Posterior cingulate gyrus (tissue), 11 donors: ENCODE measurements around the gene DMRT3.

Experiments
- DNase-seq, 10 donors: peaks; one replicate each; pipeline versions ENCODE4 v3.0.0 to v3.0.0-alpha.2; 2020 to 2021; ENCODE audit warnings: mixed read lengths in 3 of 10
- intact Hi-C: fragments of 100-400 bp; cut with DNase I; formaldehyde crosslinking; loops from one replicate; pipeline ENCODE4 v1.15.1; 2023

Gene DMRT3, protein sequence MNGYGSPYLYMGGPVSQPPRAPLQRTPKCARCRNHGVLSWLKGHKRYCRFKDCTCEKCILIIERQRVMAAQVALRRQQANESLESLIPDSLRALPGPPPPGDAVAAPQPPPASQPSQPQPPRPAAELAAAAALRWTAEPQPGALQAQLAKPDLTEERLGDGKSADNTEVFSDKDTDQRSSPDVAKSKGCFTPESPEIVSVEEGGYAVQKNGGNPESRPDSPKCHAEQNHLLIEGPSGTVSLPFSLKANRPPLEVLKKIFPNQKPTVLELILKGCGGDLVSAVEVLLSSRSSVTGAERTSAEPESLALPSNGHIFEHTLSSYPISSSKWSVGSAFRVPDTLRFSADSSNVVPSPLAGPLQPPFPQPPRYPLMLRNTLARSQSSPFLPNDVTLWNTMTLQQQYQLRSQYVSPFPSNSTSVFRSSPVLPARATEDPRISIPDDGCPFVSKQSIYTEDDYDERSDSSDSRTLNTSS

GRCh38 chr9:976258-976942 is at the start of gene DMRT3:
TSS of gene DMRT3 (plus strand) at chr9:976655. CDS start at chr9:977002, 347 bp downstream.
- DNase-seq: no peak

DNA sequence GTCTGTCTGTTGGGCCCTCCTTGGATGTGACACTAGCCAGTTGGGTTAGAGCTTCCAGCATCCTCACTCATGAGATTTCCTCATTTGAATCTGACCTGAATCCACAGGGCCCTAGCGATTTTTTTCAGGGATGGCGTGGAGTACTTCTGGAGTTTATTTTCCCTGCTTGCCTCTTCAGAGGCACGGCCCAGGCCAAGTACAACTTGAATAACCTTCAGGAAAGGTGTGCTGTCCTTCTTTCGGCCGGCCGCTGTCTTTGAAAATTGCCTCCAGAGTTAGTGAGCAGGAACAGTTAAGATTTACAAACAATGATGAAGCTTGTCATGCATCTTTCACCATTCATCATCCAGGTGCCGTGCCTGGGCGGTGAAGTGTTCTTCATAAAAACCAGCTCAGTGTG is 49.5 kb upstream of the DMRT3 start:
- no peak for DNase-seq
- intact Hi-C loops: no loop called here

More at GRCh38 chr9:976258-976942, at the start of gene DMRT3:
- intact Hi-C loops: no loop called here

DNA sequence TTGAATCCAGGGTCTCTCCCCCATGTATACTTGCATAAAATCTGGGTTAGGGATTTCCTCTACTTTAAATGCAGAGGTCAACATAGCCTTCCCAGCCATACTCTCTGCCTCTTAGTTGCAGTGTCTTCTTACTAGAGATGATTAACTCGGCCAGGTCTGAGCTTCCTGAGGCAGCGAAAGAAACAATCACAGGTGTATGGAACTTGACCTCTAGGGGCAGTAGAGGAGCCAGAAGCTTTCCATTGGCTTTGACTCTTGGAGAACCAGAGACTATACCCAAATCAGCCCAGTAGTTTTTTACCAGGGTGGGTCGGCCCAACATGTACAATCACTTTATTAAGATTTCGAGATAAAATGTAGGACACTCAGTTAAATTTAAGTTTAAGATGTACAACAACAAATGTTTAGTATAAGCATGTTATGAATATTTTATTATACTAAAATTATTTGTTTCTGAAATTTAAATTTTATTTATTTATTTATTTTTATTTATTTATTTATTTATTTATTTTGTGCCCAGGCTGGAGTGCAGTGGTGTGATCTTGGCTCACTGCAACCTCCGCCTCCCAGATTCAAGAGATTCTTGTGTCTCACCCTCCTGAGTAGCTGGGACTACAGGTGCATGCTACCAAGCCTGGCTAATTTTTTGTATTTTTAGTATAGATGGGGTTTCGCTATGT is 48.0 kb upstream of the DMRT3 start:
- intact Hi-C loops: no loop called here
- DNase-seq: no peak

- intact Hi-C loops: no loop called here
- DNase-seq: no peak
These were observed 46.7 kb upstream of the DMRT3 start for GRCh38 chr9:929719-930118.

GRCh38 chr9:933356-933755 is 43.1 kb upstream of the DMRT3 start:
- DNase-seq: no peak
- intact Hi-C loops: no loop called here

GRCh38 chr9:935348-935965 is 41.0 kb upstream of the DMRT3 start:
- intact Hi-C loops: no loop called here
- no peak for DNase-seq

DNA sequence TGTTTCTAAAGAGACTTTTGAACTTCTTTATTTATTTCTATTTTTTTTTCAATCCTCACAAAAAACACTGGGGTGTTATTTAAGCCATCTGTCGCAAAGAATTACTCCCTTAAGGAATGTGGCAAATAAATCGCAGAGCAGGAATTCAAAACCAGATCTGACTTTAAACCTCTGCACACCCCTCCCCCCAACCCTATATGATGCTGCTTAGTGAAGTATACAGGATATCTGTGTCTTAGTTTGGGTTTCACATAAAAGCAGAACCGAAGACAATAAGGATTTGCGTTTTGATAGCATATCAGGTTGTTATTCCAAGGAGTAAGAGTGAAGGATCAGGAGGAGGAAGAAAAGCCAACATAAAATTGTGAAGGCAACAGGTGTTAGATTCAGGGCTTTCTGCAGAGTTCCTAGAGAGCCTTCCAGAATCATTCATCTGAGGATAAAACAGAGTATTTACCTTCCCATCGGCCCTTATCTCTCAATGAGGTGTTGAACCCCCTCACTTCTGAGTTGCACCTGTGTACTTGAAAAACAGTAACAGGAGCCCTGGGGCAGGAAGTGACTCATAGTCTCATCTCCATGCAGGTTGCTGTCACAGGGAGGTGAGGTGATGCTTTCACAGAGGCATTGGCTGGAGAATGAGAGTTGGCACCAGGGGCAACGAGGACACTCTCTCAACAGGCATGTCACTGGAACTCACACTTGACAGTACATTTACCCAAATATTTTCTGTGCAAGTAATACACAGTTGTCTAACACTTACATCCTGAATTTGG is 33.5 kb upstream of the DMRT3 start:
- intact Hi-C loops: no loop called here
- DNase-seq: no peak

DNA sequence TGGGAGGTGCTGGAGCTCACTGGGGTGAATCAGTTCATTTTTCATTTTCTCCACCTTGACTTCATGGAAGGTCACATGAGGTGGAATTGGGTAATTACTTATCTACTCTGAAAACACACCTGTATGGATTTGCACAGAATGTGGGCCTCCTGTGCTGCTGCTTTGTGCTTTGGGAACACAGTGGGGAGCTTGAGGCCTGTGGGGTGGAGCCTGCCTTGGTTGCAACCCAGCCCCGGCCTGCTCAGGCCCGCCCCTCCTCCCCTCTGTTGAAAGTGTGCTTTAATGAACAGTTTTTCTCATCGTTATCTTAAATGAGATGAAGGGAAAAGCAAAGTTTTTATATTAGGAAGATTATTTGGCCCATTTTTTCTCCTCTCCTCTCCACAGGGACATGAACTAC is 28.5 kb upstream of the DMRT3 start:
- intact Hi-C loops: no loop called here
- no peak for DNase-seq

DNA sequence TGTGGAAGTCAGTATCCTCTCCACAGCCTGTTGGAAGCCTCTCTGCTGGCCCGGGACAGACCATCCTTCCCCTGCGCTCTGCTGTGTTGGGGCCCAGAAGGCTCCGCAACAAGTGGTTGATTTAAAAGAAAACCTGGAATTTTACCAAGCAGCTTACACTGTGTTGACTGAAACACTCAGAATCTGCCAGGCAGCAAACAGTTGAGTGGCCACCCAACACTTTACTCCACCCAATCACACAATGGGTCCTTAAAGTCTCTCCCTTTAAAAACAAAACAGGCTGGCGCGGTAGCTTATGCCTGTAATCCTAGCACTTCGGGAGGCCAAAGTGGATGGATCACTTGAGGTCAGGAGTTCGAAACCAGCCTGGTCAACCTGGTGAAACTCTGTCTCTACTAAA is 28.0 kb upstream of the DMRT3 start:
- intact Hi-C loops: no loop called here
- no peak for DNase-seq

DNA sequence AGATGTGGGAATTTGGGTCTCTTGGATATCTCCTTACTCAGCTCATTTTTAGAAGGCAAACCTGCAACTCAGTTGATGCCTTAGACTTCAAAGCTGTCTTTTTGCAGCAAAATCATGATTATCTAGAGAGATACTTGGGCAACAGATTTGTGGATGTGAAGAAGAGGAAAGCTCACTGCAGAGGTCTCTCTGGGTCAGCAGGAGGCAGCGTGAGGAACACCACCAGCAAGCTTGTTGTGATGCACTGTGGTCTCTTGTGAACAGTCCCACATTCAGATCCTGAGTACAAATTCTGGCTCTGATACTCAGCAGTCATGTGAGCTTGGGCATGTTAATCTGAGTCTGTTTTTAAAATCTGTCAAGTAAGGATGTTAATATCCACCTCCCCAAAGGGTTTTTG is 26.3 kb upstream of the DMRT3 start:
- DNase-seq: no peak
- intact Hi-C loops: no loop called here

GRCh38 chr9:952546-952945 is 23.9 kb upstream of the DMRT3 start:
- DNase-seq: no peak
- intact Hi-C loops: no loop called here

DNA sequence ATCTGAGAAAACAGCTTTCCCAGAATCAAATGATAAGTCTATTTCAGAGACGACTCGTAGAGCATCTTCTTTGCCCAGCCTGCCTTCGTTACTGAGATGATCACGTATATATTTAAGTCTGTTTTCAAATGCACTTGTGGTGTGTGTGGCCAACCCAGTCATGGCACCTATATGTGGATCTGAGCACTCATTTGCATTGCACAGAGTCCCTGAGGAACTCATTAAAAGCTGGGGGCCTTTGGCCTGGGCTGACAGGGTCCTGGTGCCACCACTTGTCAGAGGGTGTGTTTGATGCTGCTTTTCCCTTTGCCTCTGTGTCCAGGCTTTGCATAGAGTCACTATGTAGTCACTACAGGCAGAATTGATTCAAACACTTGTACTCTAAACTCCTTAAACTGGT is 17.4 kb upstream of the DMRT3 start:
- intact Hi-C loops: no loop called here
- DNase-seq: no peak

GRCh38 chr9:959914-960313 is 16.5 kb upstream of the DMRT3 start:
- no peak for DNase-seq
- intact Hi-C loops: no loop called here

GRCh38 chr9:962023-962422 is 14.4 kb upstream of the DMRT3 start:
- intact Hi-C loops: no loop called here
- no peak for DNase-seq

- intact Hi-C loops: no loop called here
- no peak for DNase-seq
These were observed 11.0 kb upstream of the DMRT3 start for GRCh38 chr9:965497-965896.

DNA sequence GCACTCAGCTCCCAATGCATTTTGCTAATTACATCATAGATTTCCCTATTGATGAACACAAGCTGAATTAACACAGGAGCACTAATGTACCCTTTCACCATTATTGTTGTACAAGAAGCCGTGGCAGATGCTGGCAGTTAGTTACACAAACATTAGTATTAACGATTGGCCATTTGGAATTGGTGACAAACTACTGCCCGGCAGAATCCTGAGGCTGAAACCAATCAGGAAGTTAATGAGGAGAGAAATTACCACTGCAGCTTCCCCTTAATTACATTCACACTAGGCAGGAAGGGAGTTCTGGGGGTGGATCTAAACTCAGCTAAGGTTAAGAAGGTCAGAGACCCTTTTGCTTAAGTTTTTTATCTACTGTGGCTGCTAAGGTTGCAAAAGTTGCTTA is 9.6 kb upstream of the DMRT3 start:
- DNase-seq: no peak
- intact Hi-C loops: no loop called here

- DNase-seq: no peak
- intact Hi-C loops: no loop called here
These were observed 9.0 kb upstream of the DMRT3 start for GRCh38 chr9:967436-967835.

GRCh38 chr9:967903-968641 is 8.4 kb upstream of the DMRT3 start:
- intact Hi-C loops: no loop called here
- no peak for DNase-seq

- no peak for DNase-seq
- intact Hi-C loops: no loop called here
These were observed 6.9 kb upstream of the DMRT3 start for GRCh38 chr9:969310-970150.
